ENCODE results near the gene F13B. TPM values are rescaled to one million over a fixed set of nuclear protein-coding genes. Genes with fewer than 3 reads are reported as not detected.

The F13B gene
- total RNA-seq, 1 experiment from 2014 or later, result not detected

DNA sequence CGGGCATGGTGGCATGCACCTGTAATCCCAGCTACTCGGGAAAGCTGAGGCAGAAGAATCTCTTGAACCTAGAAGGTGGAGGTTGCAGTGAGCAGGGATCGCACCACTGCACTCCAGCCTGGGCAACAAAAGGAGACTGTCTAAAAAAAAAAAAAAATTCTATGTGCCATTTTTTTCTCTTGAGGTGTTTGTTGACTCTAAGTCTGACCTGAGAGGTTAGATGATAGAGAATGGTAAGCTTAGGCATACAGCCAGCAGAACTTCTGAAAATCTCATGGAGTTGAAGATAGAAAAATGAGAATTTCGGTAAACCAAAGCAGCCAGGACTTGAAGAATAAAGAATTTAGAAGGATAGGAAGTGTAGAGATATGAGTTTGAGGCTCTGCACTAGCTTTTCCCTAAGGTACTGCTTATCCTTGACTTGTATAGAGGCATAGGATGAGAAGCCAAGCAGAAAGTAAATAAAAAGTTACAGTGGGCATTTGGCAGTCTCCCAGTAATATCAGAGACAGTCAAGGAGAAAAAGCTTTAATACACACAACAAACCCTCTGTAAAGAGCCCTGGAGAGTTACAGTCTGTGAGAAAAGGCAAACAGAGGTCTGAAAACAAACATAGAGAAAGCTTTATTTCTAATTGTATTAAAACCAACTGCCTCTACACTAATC lies 24.3 kb downstream of the F13B start:
- no peak for DNase-seq (ENCODE audit: low read depth)

DNA sequence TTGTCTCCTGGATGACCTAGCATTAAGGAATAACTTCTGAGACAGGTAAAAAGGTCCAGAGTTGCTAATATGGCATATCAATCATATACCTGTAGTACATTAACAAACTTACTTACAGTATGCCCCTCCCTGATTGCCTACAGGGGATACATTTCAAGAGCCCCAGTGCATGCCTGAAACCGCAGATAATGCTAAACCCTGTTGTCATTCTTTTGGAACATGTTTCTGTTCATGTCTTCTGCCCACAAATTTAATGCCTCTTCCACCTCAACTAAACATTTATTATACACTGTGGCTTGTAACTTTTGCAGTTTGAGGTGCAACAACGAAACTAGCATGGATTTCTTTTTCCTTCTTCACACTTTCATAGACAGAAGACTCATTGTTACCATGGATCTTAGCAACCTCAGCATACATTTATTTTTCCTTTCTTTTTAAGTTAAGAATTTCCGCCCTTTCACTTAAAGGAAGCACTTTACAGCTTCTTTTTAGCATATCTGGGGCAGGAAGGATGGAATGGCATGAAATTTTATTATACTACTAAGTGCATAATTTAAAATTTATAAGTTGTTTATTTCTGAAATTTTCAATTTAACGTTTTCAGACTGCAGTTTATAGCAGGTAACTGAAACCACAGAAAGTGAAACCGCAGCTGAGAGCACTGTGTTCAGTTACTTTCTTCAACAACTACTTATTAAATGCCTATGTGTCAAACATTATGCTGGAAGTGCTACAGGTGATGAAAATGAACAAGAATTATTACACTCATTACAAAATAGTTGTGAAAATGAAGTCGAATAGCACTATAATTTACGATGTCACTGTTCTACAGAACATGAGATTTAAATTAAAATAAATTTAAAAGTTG lies 25.3 kb downstream of the F13B start:
- DNase-seq (ENCODE audit: low read depth), result peak; percentile 9

DNA sequence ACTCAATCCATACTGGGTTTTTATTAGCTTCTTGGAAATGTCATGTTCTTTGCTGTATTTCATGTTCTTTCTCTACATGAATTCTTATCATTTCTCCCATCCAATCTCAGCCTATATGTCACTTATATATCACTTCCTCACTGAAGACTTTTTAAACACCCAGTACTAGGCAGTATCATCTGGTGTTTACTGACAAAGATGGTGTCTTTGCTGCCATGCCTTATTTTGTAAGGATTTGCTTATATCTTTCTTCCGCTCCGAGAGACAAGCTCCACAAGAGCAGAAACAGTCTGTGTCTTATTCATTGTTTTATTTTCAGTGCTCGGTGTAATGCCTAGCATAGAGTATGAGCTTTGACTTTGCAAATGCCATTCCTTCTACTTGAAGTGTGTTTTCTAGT lies 30.2 kb downstream of the F13B start:
- DNase-seq (ENCODE audit: low read depth), result no peak

DNA sequence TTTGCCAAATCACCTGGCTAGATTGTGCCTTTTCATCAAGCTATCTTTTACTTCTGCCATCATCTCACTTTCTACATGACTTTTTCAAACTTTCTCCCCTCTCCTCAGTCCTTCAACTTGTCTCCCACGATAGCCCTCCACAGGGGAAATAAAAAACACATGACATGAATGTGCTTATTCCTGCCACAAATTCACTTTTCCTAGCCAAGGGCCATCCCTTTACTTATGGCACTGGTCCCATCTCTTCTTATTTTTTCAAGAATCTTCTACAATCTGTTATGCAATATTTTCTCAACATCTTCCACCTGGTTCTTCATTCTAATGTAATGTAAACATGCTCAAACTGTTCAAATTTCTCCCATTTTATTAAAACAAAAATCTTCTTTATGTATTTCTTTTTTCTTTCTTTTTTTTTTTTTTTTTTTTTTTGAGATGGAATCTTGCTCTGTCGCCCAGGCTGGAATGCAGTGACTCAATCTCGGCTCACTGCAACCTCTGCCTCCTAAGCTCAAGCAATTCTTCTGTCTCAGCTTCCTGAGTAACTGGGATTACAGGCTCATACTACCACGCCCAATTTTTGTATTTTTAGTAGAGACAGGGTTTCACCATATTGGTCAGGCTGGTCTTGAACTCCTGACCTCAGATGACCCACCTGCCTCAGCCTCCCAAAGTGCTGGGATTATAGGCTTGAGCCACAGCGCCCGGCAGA lies 32.3 kb downstream of the F13B start:
- DNase-seq (ENCODE audit: low read depth), result peak; percentile 73

DNA sequence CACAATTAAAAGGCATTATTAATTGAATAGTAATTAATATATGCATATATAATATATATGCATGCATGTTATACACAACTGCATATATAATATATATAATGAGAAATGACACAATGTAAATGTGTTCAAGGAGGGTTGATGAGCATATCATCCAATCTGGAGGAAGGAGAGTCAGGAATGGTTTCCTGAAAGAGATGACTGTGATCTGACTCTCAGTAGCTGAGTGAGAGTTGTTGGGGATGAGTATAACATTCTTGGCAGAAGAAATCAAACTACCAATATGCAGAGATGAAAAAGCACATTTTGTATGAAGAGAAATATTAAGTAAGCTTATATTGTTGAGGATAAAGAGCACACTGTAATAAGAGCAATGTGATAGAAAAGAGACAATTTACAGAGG lies 37.3 kb downstream of the F13B start:
- no peak for DNase-seq (ENCODE audit: low read depth)

DNA sequence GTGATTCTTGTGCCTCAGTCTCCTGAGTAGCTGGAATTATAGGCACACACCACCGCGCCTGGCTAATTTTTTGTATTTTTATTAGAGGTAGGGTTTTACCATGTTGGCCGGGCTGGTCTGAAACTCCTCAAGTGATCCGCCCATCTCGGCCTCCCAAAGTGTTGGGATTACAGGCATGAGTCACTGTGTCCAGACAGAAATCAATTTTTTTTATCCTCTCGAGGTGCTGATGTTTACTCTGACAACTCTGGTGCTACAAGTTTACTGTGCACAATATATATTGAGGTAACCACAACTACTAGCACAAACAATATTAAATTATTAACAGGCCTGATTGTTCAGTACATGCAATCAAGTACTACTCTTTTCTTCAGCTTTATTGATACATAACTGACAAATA lies 39.7 kb downstream of the F13B start:
- DNase-seq (ENCODE audit: low read depth), result peak; percentile 35

DNA sequence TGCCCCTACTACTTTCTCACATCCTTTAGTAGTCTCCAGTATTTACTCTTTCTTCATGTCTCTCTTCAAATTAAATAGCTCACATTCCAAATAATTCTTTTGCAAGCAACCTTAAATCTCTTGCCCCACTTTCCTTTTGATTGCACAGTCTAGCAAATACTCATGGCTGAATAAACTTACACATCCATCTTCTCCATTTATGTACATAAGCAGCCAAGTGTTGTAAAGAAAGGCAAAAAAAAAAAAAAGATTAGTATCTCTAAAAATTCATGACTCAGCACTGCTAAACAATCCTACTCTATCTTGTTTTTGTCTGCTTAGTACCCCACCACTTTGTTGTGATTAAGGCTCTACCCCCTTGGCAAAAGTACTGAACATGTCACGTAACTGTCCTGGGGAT lies 42.6 kb downstream of the F13B start:
- DNase-seq (ENCODE audit: low read depth), result no peak

DNA sequence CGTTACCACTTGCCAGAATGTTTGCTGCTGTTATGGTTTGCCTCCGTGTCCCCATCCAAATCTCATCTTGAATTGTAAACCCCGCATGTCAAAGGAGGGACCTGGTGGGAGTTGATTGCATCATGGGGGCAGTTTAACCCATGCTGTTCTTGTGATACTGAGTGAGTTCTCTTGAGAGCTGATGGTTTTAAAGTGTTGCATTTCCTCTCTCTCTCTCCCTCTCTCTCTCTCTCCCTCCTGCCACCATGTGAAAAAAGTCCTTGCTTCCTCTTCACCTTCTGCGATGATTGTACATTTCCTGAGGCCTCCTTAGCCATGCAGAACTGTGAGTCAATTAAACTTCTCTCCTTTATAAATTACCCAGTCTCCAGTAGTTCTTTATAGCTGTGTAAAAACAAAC lies 45.3 kb downstream of the F13B start:
- no peak for DNase-seq (ENCODE audit: low read depth)

DNA sequence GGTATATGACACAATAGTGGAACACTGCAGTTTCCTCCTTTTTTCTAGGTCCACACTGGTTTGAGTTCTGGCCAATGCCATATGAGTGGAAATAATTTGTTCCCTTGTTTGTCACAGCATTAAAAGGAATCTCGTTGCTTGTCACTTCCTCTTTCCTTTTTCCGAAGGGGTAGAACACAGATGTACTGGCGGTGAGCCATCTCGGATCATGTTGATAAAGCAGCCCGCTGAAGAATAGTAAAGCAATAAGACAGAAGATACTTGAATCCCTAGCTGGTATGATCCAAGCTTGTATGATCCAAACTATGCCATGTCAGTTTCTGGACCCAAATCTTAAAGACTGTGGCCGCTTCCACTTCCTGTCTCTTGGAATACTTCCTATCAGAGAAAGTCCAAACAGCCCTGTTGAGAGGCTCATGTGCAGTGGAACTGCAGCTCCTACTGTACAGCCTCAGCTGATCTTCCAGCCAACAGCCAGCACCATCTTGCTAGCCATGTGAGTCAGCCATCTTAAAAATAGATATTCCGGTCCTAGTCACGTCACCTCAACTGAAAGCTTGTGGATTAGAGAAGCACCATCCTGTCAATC lies 49.4 kb downstream of the F13B start:
- DNase-seq (ENCODE audit: low read depth), result peak; percentile 34

DNA sequence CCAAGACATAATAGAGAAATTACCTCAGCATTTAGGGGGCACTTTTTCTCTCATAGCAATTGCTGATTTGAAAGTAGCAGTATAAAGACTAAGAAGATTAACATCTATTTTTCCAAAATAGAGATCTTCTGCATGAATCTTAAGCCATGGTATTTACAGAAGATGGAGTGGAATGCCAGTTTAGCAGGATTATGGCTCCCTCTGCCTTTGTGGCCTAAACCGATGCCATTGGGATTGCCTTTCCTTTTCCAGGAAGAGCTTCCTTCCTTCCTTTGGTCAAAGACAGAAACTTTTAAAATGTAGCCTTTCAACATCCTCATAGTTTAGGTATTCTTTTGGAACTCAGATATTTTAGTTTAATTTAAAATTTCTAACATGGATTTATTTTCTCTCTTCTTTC lies 50.3 kb downstream of the F13B start:
- DNase-seq (ENCODE audit: low read depth), result no peak

DNA sequence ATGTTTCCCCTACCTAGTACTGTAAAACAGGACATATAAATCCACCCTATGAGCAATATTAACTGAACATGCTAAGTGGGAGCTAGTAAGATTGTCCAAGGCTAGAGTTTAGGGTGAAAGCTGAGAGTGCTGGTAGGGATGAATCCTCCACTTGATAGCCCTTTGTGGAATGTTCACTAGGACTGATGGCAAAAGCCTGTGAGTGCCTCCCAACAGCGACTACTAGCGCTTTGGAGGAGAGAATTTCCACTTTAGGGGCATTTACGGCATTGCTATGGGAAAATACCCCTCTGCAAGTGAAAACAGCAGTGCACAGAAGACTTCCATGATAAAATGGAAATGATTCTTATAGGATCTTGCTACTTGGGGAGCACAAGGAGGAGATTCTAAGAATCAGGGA lies 53.8 kb downstream of the F13B start:
- no peak for DNase-seq (ENCODE audit: low read depth)

DNA sequence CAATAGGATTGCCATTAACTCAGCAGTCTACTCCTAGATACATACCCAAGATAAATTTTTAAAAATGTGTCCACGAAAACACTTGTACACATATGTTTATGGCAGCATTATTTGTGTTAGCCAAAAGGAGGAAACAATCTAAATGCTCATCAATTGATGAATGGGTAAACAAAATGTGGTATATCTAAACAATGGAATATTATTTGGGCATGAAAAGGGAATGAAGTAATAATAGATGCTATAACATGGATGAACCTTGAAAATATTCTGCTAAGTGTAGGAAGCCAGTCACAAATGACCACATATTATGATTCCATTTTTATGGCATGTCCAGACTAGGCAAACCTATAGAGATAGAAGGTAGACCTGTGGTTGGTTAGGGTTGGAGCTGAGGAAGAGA lies 55.4 kb downstream of the F13B start:
- no peak for DNase-seq (ENCODE audit: low read depth)

DNA sequence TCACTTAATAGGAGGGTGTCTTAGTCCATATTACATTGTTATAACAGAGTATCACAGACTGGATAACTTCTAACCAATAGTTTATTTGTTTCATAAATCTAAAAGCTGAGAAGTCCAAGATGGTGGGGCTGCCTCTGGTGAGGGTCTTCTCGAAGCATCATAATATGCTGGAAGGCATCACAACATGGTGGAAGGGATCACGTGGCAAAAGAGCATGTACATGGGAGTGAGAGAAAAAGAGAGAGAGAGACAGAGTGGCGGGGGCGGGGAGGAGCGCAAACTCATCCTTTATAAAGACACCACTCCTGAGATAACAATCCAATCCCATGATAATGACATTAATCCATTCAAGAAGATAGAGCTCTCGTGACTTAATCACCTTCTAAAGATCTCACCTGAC lies 58.2 kb downstream of the F13B start:
- no peak for DNase-seq (ENCODE audit: low read depth)

DNA sequence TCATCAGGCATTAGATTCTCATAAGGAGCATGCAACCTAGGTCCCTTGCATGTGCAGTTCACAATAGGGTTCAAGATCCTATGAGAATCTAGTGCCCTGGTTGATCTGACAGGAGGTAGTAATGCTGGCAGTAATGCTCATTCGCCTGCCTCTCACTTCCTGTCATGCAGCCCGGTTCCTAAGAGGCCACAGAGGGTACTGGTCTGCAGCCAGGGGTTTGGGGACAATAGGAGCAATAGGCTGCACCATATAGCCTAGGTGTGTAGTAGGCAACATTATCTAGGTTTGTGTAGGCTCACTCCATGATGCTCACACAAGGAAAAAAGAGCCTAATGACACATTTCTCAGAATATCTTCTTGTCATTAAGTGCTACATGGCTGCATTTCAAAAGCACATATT lies 63.9 kb downstream of the F13B start:
- DNase-seq (ENCODE audit: low read depth), result no peak

DNA sequence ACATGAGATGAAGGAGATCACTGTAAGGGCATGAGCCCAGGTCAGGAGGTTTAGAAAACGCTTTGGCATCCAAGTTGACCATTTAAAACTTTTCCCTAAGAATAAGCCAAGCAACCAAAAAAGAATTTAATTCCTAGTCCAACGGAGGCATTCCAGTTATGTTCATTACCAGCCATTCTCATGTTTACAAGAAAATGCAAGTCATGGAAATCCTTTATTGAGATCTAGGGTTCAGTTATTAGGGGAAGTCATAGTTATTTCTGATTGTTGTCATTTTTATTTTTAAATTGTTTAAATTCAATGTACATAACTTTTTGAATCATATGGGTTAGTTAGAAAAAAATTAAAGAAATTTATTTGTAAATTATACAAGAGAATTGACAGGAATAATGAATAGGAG lies 65.2 kb downstream of the F13B start:
- DNase-seq (ENCODE audit: low read depth), result no peak

DNA sequence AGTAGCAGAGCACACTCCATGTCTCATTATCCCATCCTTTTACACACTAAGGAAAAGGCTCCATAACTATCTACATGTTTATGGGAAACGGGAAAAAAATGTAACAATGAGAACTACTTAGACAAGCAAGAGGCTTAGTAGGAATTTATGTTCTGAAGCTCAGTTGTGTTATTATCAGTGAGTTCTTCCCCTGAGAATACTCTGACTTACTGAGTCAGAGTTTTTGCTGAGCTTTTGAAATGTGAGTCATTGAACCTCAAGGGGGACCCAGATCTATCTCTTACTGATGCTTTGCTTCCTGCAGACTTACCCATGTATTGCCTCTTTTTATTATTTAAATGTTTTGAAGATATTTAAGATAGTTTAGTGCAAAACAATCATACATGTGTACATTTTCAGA lies 69.6 kb downstream of the F13B start:
- peak; percentile 52 for DNase-seq (ENCODE audit: low read depth)

DNA sequence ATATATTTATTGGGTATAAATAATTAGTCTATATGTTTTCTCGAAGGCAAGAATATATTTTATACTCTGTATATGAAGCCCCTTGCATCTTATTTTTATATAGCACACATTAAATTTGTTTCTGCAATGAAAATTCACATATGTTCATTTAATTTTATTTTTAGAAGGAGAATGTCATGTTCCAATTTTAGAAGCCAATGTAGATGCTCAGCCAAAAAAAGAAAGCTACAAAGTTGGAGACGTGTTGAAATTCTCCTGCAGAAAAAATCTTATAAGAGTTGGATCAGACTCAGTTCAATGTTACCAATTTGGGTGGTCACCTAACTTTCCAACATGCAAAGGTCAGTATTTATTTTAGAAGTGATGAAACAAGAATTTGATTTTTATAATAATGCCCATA lies 73.1 kb downstream of the F13B start:
- no peak for DNase-seq (ENCODE audit: low read depth)

DNA sequence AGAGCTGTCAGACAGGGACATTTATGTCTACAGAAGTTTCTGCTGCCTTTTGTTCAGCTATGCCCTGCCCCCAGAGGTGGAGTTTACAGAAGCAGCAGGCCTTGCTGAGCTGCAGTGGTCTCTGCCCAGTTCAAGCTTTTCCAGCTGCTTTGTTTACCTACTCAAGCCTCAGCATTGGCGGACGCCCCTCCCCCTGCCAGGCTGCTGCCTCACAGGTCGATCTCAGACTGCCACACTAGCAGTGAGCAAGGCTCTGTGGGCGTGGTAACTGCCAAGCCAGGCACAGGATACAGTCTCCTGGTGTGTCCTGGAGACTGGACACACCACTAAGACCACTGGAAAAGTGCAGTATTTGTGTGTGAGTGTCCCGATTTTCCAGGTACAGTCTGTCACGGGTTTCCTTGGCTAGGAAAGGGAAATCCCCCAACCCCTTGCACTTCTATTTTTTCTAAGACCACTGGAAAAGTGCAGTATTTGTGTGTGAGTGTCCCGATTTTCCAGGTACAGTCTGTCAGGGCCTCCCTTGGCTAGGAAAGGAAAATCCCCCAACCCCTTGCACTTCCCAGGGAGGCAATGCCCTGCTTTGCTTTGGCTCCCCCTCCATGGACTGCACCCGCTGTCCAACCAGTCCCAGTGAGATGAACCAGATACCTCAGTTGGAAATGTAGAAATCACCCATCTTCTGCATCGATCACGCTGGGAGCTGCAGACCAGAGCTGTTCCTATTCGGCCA lies 75.0 kb downstream of the F13B start:
- DNase-seq (ENCODE audit: low read depth), result peak; percentile 59

All from M059J (cell line).